ENCODE results near the gene CEACAM1. TPM values are rescaled to one million over a fixed set of nuclear protein-coding genes. Genes with fewer than 3 reads are reported as not detected.
"Not testable (repeated sequence)": the region's sequence is repeated elsewhere in the genome, so short reads cannot be mapped to it uniquely, and the experiment has no call there.

CEACAM1 gene
- total RNA-seq = 0.30 and 0.69 TPM in 2 replicates

GRCh38 chr19:42528354-42529247 lies at the start of gene CEACAM1:
Gene CEACAM1, minus strand, starts transcription at chr19:42528481. Its CDS starts 107 bp downstream, at chr19:42528374.
- DNase-seq (ENCODE audit: low read depth) = peak; percentile 23

- DNase-seq (ENCODE audit: low read depth) = no peak
Measured at GRCh38 chr19:42577016-42577415, 48.7 kb upstream of the CEACAM1 start.

GRCh38 chr19:42576241-42576640 lies 48.0 kb upstream of the CEACAM1 start:
- no peak for DNase-seq (ENCODE audit: low read depth)

GRCh38 chr19:42573642-42574041 lies 45.4 kb upstream of the CEACAM1 start:
- no peak for DNase-seq (ENCODE audit: low read depth)

GRCh38 chr19:42571116-42571515 lies 42.8 kb upstream of the CEACAM1 start:
- DNase-seq (ENCODE audit: low read depth) = no peak

DNA sequence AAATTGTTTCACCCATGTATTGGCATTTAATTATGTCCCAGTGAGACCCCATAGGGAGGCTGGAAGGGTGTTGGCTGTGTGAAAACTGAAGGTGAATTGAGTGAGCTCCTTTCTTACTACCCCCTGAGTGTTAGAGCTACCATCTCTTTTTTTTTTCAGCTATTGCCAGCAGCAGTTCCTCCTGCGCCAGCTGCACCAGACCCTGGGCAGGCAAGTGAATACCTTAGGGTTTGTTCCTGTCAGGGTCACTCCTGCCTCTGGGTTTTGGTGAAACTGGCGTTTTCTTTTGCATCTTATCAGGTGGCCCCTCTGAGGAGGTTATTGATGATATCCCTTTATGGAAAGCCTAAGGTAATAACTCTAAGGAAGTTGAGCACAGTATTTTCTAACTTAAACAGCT lies 40.9 kb upstream of the CEACAM1 start:
- DNase-seq (ENCODE audit: low read depth) = no peak

- DNase-seq (ENCODE audit: low read depth) = no peak
Measured at GRCh38 chr19:42568006-42568405, 39.7 kb upstream of the CEACAM1 start.

DNA sequence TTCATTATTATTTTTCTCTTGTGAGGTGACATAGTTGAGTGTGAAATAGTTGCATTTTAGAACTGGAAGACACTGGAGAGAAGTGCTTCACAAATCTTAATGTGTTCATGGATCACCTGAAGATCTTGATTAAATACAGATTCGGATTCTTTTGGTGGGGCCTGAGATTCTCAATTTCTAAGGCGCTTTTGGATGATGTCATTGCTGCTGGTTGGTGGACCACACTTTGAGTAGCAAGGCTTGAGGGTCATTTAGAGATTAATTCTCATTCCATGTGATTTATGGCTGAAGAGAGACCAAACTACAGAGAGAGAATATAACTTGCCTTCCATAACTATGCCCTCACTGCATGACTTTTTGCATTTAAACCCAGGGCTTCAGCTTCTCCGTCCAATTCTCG lies 39.3 kb upstream of the CEACAM1 start:
- DNase-seq (ENCODE audit: low read depth) = no peak

DNA sequence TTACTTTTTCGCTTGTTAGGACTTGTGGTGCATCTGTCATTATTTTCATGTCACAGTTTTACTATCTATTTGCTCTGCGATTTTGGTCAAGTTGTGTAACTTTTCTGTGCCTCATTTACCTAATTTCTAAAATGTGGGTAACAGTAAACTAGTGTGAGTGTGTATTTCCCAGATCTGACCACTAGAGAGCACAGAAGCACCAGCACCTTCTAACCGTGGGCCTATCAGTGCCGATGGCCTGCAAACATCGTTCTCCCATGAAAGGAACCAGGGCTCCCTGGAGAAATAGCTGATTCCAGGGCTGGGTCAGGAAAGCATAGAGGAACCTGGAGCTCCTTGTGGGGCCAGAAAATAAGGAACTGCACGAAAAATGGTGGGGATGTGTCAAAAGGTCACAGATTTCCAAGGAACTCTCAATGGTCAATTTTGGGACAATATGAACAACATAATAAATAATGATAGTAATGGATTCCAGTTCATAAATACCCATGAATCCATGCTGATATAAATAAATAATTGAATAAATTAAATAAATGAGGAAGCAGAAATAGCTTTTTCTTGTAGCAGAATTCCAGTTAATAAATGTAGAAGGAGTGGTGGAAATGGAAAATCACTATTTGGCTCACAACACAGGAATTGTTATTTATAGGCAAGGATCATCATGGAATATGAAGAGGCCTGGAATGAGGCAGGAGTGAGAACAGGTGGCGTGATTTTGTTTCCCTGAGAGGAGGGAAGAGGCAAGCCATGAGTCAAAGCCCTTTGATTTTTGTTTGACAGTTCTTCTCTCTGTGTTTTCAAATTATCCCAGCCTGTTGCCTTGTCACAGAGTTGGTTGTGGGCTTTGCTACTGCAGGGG lies 35.3 kb upstream of the CEACAM1 start:
- DNase-seq (ENCODE audit: low read depth) = peak; percentile 32

DNA sequence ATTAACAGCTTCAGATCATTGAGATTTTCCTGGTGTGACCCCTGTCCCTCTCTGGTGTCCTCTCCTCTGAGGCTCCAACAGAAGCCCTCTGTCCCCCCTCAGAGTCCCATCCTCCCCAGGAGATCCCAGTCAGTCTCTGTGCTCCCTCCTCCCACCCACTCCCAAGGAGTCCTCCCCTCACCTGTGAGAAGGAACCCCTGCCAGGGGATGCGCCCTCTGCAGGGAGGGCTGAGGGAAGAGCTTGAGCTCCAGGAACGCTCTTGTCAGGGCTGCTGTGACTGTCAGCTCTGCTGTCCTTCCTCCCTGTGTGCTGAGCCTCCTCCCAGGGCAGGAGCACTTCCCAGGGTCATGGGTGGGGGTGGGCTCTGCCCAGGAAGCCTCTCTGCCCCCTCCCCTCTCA lies 33.2 kb upstream of the CEACAM1 start:
- no peak for DNase-seq (ENCODE audit: low read depth)

GRCh38 chr19:42560731-42561130 lies 32.5 kb upstream of the CEACAM1 start:
- no peak for DNase-seq (ENCODE audit: low read depth)

GRCh38 chr19:42558450-42559150 lies 30.3 kb upstream of the CEACAM1 start:
- no peak for DNase-seq (ENCODE audit: low read depth)

GRCh38 chr19:42557386-42557871 lies 29.1 kb upstream of the CEACAM1 start:
- not testable (repeated sequence) for DNase-seq (ENCODE audit: low read depth)

GRCh38 chr19:42555801-42556200 lies 27.5 kb upstream of the CEACAM1 start:
- DNase-seq (ENCODE audit: low read depth) = no peak

DNA sequence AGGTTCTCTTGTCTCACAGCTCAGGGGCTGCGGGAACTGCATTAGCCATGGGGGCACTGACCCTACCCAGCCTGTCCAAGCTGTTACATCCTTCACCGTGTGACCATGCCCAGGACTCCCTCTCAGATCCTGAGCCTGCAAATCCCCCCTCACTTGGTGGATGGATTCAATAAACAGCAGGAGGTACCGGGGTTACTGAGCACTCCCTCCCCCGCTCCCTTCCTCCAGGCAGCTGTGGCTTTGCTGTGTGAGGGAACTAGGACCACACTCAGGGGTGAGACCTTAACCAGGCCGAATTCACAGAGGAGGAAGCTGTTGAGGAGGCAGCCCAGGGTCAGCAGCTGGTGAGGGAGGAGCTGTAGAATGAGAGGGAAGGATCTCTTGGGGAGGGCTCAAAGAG lies 27.0 kb upstream of the CEACAM1 start:
- no peak for DNase-seq (ENCODE audit: low read depth)

- DNase-seq (ENCODE audit: low read depth) = no peak
Measured at GRCh38 chr19:42554046-42554575, 25.8 kb upstream of the CEACAM1 start.

GRCh38 chr19:42553292-42554045 lies 25.2 kb upstream of the CEACAM1 start:
- peak; percentile 82 for DNase-seq (ENCODE audit: low read depth)

DNA sequence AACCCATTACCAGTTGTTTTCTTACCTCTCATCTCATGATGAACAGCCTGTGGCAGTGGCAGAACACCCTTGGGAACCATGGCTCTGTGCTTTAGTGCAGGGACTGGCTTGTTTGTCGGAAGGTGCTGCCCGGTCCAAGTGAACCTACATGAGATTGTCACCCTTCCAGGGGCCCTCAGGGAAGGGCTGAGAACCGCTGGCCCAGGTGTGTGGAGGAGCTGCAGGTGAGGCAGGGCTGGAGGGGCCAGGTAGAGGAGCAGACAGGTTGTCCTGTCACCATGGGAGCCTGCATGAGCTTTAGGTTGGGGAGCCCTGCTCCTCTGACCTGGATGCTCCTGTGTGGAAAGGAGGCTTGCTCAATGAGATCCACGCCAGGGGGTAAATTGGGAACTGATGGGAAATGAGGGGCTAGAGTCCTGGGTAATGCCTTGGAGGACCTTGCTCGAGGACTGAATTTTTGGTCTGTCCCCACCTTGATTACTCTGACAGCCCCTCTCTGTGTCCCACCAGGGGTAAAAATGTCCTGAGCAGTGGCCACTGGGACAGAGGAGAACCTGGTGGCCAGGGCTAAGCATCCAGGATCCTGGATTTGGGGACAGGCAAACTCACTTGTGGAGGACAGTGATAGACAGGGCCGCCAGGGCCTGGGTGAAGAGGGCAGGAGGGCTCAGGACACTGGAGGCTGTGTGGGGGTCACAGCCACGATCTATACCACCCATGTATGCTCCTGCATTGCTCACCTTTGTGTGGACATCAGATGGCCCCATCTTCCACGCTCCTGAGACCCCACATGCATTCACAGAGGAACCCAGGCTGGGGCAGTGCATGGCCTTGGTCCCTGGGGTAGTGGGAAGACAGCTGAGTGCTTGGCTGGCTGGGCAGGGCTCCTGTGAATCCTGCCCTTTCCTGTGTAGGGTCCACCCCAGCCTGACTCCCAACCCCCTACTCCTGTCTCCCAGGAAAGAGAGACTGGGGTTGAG lies 24.1 kb upstream of the CEACAM1 start:
- no peak for DNase-seq (ENCODE audit: low read depth)

GRCh38 chr19:42550521-42550920 lies 22.2 kb upstream of the CEACAM1 start:
- not testable (repeated sequence) for DNase-seq (ENCODE audit: low read depth)

- DNase-seq (ENCODE audit: low read depth) = not testable (repeated sequence)
Measured at GRCh38 chr19:42549067-42549466, 20.8 kb upstream of the CEACAM1 start.
